GM19468 (cell line): ENCODE data around the gene ARHGAP44.

ENCODE experiments used
- ATAC-seq: cut with Tn5 transposase; IDR thresholded peaks from one replicate; pipeline ENCODE4 v1.9.1; 2021; ENCODE audit warnings: mild to moderate bottlenecking, moderate library complexity, moderate number of reproducible peaks; ENCODE audit not compliant: unreplicated experiment; ENCODE audit errors: extremely low read depth

Gene ARHGAP44

GRCh38 chr17:12990041-12990808, 200.9 kb downstream of the ARHGAP44 start:
- ATAC-seq, result no peak

- no peak for ATAC-seq
Observed at GRCh38 chr17:12990926-12991325, 201.6 kb downstream of the ARHGAP44 start.

- ATAC-seq, result no peak
Observed at GRCh38 chr17:12992676-12993075, 203.4 kb downstream of the ARHGAP44 start.

- no peak for ATAC-seq
Observed at GRCh38 chr17:12993631-12994030, 204.3 kb downstream of the ARHGAP44 start.

GRCh38 chr17:12994341-12995074, 205.2 kb downstream of the ARHGAP44 start:
- ATAC-seq, result no peak

- no peak for ATAC-seq
Observed at GRCh38 chr17:12995106-12995895, 206.0 kb downstream of the ARHGAP44 start.

- no peak for ATAC-seq
Observed at GRCh38 chr17:12995896-12996295, 206.6 kb downstream of the ARHGAP44 start.

- ATAC-seq, result no peak
Observed at GRCh38 chr17:12996357-12996756, 207.1 kb downstream of the ARHGAP44 start.

GRCh38 chr17:12996941-12997340, 207.6 kb downstream of the ARHGAP44 start:
- no peak for ATAC-seq

GRCh38 chr17:12998461-12998860, 209.2 kb downstream of the ARHGAP44 start:
- no peak for ATAC-seq

- no peak for ATAC-seq
Observed at GRCh38 chr17:12998874-12999273, 209.6 kb downstream of the ARHGAP44 start.

GRCh38 chr17:13000561-13000960, 211.3 kb downstream of the ARHGAP44 start:
- ATAC-seq, result no peak

- no peak for ATAC-seq
Observed at GRCh38 chr17:13001991-13002615, 212.8 kb downstream of the ARHGAP44 start.

GRCh38 chr17:13002761-13003453, 213.6 kb downstream of the ARHGAP44 start:
- ATAC-seq, result no peak

GRCh38 chr17:13003454-13003851, 214.2 kb downstream of the ARHGAP44 start:
- no peak for ATAC-seq

GRCh38 chr17:13003927-13004326, 214.6 kb downstream of the ARHGAP44 start:
- ATAC-seq, result no peak

- no peak for ATAC-seq
Observed at GRCh38 chr17:13004336-13004735, 215.0 kb downstream of the ARHGAP44 start.

GRCh38 chr17:13005530-13005929, 216.2 kb downstream of the ARHGAP44 start:
- no peak for ATAC-seq

GRCh38 chr17:13008461-13008860, 219.2 kb downstream of the ARHGAP44 start:
- ATAC-seq, result no peak

GRCh38 chr17:13010959-13011358, 221.7 kb downstream of the ARHGAP44 start:
- ATAC-seq, result no peak
